ENCODE results near the gene PTH1R.

DNA sequence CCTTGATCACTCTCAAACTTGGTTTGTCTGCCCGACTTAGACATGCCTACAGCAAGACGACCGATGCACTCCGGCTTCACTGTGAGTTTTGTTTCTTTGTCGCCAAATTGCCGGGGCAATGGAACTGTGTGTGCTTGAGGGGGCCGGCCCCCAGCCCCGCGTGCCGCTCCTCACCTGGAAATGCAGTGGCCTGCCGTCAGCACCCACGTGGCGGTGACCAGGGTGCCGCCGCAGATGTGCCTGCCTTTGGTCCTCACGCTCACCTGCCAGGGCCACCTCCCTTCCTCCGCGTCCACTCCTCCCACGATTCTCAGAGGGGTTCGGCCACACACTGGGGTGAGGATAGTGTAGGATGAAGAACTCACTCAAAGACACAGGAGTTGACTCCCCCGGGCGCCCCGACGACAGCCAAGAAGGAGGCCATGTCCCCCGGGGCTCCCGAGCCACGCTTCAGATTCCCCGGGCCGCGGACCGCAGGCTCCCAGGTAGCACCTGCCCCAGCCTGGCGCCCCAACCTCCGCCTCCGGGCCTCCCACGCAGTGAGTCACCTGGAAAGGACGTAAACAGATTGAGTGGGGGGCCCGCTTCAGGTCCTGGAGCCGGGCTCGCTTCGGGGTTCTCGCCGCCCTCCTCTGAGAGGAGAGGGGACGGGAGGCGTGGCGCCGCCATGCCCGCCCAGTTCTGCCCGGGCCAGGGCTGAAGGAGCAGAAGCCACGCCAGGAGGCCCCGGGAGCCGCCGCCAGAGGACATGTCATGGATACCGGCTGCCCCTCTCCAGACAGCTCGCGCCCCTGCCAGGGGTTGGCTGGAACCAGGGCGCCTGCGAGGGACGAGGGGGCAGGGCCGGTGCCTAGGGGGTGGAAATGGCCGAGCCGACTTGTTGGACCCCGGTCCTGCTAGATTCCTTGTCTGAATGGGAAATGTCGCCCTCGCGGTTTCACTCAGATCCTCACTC is 43.9 kb upstream of the PTH1R start:
- TF ChIP-seq, protein P1, sequence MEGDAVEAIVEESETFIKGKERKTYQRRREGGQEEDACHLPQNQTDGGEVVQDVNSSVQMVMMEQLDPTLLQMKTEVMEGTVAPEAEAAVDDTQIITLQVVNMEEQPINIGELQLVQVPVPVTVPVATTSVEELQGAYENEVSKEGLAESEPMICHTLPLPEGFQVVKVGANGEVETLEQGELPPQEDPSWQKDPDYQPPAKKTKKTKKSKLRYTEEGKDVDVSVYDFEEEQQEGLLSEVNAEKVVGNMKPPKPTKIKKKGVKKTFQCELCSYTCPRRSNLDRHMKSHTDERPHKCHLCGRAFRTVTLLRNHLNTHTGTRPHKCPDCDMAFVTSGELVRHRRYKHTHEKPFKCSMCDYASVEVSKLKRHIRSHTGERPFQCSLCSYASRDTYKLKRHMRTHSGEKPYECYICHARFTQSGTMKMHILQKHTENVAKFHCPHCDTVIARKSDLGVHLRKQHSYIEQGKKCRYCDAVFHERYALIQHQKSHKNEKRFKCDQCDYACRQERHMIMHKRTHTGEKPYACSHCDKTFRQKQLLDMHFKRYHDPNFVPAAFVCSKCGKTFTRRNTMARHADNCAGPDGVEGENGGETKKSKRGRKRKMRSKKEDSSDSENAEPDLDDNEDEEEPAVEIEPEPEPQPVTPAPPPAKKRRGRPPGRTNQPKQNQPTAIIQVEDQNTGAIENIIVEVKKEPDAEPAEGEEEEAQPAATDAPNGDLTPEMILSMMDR (optimal IDR thresholded peaks at IDR 0.05 in 1 of 3, IDR thresholded peaks at IDR 0.05 in 1 of 3, conservative IDR thresholded peaks at IDR 0.05 in 1 of 3; ENCODE audit: extremely low read depth in 1 of 3, insufficient read depth in 2 of 3, low read length in 3 of 3): no peak
- no peak for TF ChIP-seq EZH2 (IDR thresholded peaks at IDR 0.05; ENCODE audit: low read length)
